Body of pancreas (tissue), 4 donors: Measurements from ENCODE around the gene REN. TPM values are rescaled to one million over a fixed set of nuclear protein-coding genes. Genes with fewer than 3 reads are reported as not detected.

Experiments used
- ATAC-seq: fragments of 150-250 bp; one replicate; pipeline ENCODE4 v1.9.1; 2016
- DNase-seq, 4 donors: peaks; one replicate each; pipeline ENCODE4 v3.0.0-alpha.2; 2019
- H3K27ac ChIP-seq, 4 donors: fragments of 200-600 bp; sonication (generic); 1 replicate in 3 of 4; 2 replicates in 1 of 4; pipeline versions ENCODE4 v1.5.1 to v1.6.1; 2016 to 2019; ENCODE audit warnings: mild to moderate bottlenecking in 1 of 4, mixed read lengths in 1 of 4, moderate library complexity in 1 of 4
- H3K27me3 ChIP-seq, 2 donors: fragments of 200-600 bp; sonication (generic); one replicate each; pipeline ENCODE4 v1.6.0; 2016; ENCODE audit warnings: mild to moderate bottlenecking in 1 of 2
- H3K36me3 ChIP-seq, 2 donors: fragments of 200-600 bp; sonication (generic); replicated peaks in 1 of 2; 2 replicates each; pipeline ENCODE4 v1.5.1; 2016; ENCODE audit warnings: low read depth in 2 of 2; ENCODE audit not compliant: insufficient read depth in 1 of 2
- H3K4me1 ChIP-seq: fragments of 200-600 bp; sonication (generic); one replicate; pipeline ENCODE4 v1.6.0; 2016
- H3K4me3 ChIP-seq, 2 donors: fragments of 200-600 bp; sonication (generic); 1 replicate in 1 of 2; 2 replicates in 1 of 2; pipeline ENCODE4 v1.5.1; 2016 to 2019
- H3K9me3 ChIP-seq, 3 donors: fragments of 200-600 bp; sonication (generic); 1 replicate in 2 of 3; 2 replicates in 1 of 3; pipeline ENCODE4 v1.5.1; 2016
- CTCF ChIP-seq, 7 experiments: fragments of 450-650 bp in 4 of 7; fragments of 200-600 bp in 3 of 7; sonication (generic) in 3 of 7; IDR thresholded peaks; one replicate each; pipeline ENCODE4 v1.5.1; 2016 to 2019; ENCODE audit warnings: antibody characterized with exemption in 7 of 7
- POLR2A ChIP-seq, 3 donors: fragments of 450-650 bp; IDR thresholded peaks; one replicate each; pipeline ENCODE4 v1.6.1; 2016; ENCODE audit warnings: antibody characterized with exemption in 3 of 3, mild to moderate bottlenecking in 2 of 3
- WGBS, 2 donors: methylation state at CpG; one replicate each; pipeline ENCODE4 v1.1.5; 2017; 5-methylcytosine and 5-hydroxymethylcytosine counted together
- intact Hi-C: fragments of 100-400 bp; cut with DNase I; formaldehyde crosslinking; loops from one replicate; pipeline ENCODE4 v1.15.1; 2023
- total RNA-seq, 2 donors: library from RNA; depleted of rRNA; stranded (reverse); fragments of >200 nt; gene quantifications; one replicate each; pipeline ENCODE4 v1.1.0, GENCODE V29; 2016

REN gene
- total RNA-seq, 2 donors from 2014 or later: not detected

DNA sequence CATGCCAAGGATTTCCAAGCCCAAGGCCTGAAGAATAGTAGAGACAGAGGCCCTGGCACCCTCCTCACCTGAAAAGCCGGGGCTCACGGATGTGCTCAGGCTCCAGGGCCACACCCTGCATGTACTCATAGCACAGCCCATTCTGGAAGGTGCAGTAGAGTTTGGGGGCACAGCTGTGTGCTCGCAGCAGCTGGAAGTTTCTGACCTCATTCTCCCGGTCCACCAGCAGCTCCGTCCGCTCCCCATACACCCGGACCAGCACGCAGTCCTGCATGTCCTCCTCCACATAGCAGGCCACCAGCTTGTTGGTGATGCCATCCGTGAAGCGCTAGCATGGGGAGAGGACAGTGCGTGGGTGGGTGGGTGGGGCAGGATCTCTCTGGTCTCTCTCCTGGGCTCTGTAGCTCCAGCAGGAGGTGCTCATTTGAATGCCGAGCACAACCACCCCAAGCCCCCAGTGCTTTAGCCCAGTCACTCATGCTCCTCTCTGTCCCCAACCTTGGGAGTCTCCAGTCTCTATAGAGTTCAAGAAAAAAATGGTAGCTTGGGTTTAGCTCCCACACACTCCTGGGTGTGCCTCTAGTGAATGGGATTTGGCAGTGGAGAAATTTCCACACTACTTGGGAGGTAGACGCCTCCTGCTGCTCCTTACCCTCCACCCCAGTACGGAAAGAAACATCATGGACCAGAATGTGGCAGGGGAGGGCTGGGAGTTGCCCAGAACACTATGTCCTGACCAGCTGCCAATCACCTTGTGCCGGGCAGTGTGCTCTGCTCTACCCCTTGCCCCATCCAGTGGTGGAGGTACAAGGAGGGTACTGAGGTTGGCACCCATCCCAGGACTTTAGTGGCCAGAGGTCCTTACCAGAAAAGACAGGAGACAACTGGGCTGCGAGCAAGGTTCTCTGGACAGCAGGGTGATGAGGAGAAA is 16.2 kb downstream of the REN start:
- no peaks in the 10 kb centered on the region for H3K9me3 ChIP-seq
- H3K4me1 ChIP-seq: peaks cover 27% of the 10 kb centered on the region
- H3K4me3 ChIP-seq: no peak overlapping the region
- H3K27ac ChIP-seq: peak overlapping the region in 1 of 4 donors; percentile 50
- no peaks in the 10 kb centered on the region for H3K36me3 ChIP-seq
- 81 to 83% methylated on average over 3 to 16 of the region's 16 CpGs for WGBS, 2 donors
- intact Hi-C loops: no loop called here
- H3K27me3 ChIP-seq: no peaks in the 10 kb centered on the region
- peak in 3 of 4 donors; percentile 28 to 64 (median 45) for DNase-seq
- TF ChIP-seq CTCF (IDR thresholded peaks at IDR 0.05): no peak
- TF ChIP-seq POLR2A (IDR thresholded peaks at IDR 0.05): no peak
- no peak for ATAC-seq

DNA sequence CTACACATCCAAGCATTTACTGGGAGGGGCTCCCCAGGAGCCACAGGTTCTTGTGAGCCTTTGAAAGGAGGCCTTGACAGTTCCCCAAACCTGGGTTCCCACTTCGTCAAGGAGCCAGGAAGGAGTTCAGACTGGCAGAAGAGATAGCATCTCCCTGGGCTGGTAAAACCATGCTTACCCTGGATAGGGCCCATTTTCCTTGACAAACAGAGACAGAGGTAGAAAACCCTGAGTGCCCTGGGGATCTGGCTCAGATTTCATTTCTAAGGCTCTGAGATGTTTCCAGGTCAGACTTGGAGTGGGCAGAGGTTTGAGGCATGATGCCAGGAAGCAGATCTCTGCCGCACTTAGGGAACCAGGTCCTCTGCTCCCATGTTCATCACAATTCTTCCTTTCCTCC is 17.0 kb downstream of the REN start:
- no peak overlapping the region for H3K4me3 ChIP-seq
- WGBS, 2 donors: 55 to 71% methylated on average over 2 of the region's 2 CpGs
- H3K4me1 ChIP-seq: peaks cover 27% of the 10 kb centered on the region
- no peaks in the 10 kb centered on the region for H3K36me3 ChIP-seq
- DNase-seq: no peak
- no peak for ATAC-seq
- intact Hi-C loops: no loop called here
- H3K9me3 ChIP-seq: no peaks in the 10 kb centered on the region
- no peak overlapping the region for H3K27ac ChIP-seq
- TF ChIP-seq POLR2A (IDR thresholded peaks at IDR 0.05): no peak
- H3K27me3 ChIP-seq: no peaks in the 10 kb centered on the region

DNA sequence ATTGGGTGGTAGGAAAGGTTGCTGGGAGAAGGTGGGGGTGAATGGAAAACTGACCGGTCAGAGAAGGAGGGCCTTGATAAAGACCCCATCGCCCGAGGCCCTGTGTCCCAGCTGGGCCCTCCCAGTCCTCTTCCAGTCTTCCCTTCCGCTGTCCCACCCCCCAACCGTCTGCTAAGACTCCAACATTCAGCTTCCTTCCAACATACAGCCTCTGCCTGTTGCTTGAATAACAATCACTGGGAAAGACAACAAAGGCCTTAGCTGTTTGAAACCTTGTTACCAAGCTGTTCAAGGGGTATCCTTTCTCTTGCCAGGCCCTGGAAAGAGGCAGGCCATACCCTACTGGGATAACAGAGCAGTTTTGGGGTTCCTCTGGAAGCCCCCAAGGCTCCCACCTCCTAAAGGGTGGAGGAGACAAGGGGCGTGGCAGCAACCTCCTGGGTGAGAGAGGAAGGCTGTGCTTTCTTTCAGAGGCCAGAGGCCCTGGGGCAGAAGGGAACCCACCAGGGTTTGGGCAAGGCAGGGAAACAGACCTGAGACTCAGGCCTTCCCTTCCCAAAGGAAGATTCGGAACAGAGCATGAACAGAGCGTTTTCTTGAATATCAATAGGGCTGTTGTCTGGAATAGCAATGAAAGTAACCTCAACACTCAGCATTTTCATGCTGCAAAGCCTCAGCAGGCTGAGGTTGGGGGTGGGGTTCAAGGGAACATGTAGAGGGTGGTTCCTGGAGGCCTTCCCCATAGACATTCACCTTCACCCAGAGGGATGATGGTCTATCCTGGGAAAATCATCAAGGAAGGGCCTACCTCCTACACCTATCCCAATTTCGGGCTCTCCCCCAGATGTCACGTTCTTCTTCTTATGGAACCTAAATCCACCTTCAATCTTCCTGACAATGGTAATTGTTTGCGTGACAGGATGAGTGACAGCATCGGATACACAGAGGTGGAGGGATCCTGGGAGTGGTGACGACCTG is 18.4 kb downstream of the REN start:
- DNase-seq (no peak), ATAC-seq (no peak)
- TF ChIP-seq POLR2A (IDR thresholded peaks at IDR 0.05): no peak
- TF ChIP-seq CTCF (IDR thresholded peaks at IDR 0.05): no peak
- WGBS, 2 donors: 83 to 85% methylated on average over 11 to 13 of the region's 13 CpGs
- no peak overlapping the region for H3K27ac ChIP-seq
- intact Hi-C loops: no loop called here
- no peaks in the 10 kb centered on the region for H3K27me3 ChIP-seq
- H3K9me3 ChIP-seq: no peaks in the 10 kb centered on the region
- no peak overlapping the region for H3K4me3 ChIP-seq
- no peaks in the 10 kb centered on the region for H3K36me3 ChIP-seq
- H3K4me1 ChIP-seq: peaks cover 37% of the 10 kb centered on the region

DNA sequence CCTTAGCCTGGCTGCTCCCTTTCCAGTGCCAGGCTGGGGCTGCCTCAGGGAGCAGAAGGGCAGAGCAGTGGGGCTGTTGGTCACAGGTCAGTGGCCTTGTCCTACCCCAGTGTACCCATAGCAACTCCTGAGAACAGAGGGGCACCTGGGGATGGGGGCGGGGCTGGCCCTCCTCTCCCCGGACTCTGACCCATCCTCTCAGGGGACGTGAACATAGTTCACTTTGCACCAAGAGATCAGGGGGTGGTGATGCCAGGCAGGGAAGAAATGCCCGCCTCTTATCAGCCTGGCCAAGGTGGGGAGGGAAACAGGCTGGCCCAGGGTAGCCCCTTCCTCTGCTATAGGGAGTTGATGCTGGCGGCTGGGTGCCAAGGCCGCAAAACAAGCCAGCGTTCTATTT is 19.2 kb downstream of the REN start:
- Histone ChIP-seq H3K27me3 (no peaks in the 10 kb centered on the region), H3K4me1 (peaks cover 31% of the 10 kb centered on the region), H3K36me3 (no peaks in the 10 kb centered on the region), H3K9me3 (no peaks in the 10 kb centered on the region), H3K4me3 (no peak overlapping the region), H3K27ac (no peak overlapping the region)
- no peak for DNase-seq
- ATAC-seq: no peak
- WGBS, 2 donors: 70 to 88% methylated on average over 6 to 7 of the region's 7 CpGs
- intact Hi-C loops: no loop called here
- no peak for TF ChIP-seq POLR2A (IDR thresholded peaks at IDR 0.05)
- no peak for TF ChIP-seq CTCF (IDR thresholded peaks at IDR 0.05)

GRCh38 chr1:204146309-204146708 is 19.8 kb downstream of the REN start:
- intact Hi-C loops: no loop called here
- no peak for ATAC-seq

More at GRCh38 chr1:204146309-204146708, 19.8 kb downstream of the REN start:
- Histone ChIP-seq H3K4me3 (no peak overlapping the region), H3K27me3 (no peaks in the 10 kb centered on the region), H3K9me3 (no peaks in the 10 kb centered on the region), H3K27ac (no peak overlapping the region), H3K36me3 (no peaks in the 10 kb centered on the region), H3K4me1 (peaks cover 28% of the 10 kb centered on the region)
- WGBS, 2 donors: 90 to 94% methylated on average over 3 to 6 of the region's 6 CpGs
- DNase-seq: no peak
- no peak for TF ChIP-seq POLR2A (IDR thresholded peaks at IDR 0.05)
- TF ChIP-seq CTCF (IDR thresholded peaks at IDR 0.05): no peak
